HEK293 (cell line): ENCODE measurements around the gene KHSRP.

ENCODE experiments used
- CTCF ChIA-PET: fragments of 350-600 bp; formaldehyde crosslinking; extraction: SDS; loops from one replicate; lab custom pipeline; 2021; ENCODE audit warnings: antibody characterized with exemption; lab: Yijun Ruan, JAX
- POLR2A ChIA-PET: fragments of 300-600 bp; formaldehyde crosslinking; extraction: SDS; loops from one replicate; lab custom pipeline; 2020; ENCODE audit warnings: antibody characterized with exemption, inconsistent platforms; lab: Yijun Ruan, JAX
- H3K27ac ChIP-seq: fragments of 200-500 bp; sonication (Bioruptor generic); 2 replicates; pipeline ENCODE4 v1.5.1; 2014; ENCODE audit warnings: low read depth, low read length, control low read depth, inconsistent platforms; ENCODE audit errors: extremely low read depth
- H3K36me3 ChIP-seq, 2 experiments: fragments of 200-500 bp in 1 of 2; sonication (Bioruptor generic) in 1 of 2; 1 replicate in 1 of 2; 2 replicates in 1 of 2; pipeline ENCODE4 v1.5.1; 2014 to 2017; ENCODE audit warnings: inconsistent platforms in 2 of 2, low read length in 2 of 2; ENCODE audit not compliant: control insufficient read depth in 2 of 2, insufficient read depth in 1 of 2
- H3K4me1 ChIP-seq: fragments of 200-500 bp; sonication (Bioruptor generic); 2 replicates; pipeline ENCODE4 v1.5.1; 2014; ENCODE audit warnings: mild to moderate bottlenecking, low read length, inconsistent platforms; ENCODE audit not compliant: control insufficient read depth, insufficient read depth
- H3K4me3 ChIP-seq: 2 replicates; pipeline ENCODE4 v1.5.1; 2011; ENCODE audit warnings: low read depth, mild to moderate bottlenecking, control low read depth, low read length, moderate library complexity
- H3K9me3 ChIP-seq: fragments of 200-500 bp; sonication (Bioruptor generic); 2 replicates; pipeline ENCODE4 v1.5.1; 2014; ENCODE audit warnings: low read depth, low read length, inconsistent platforms; ENCODE audit not compliant: control insufficient read depth, insufficient read depth
- BCL11B ChIP-seq: fragments of 450-650 bp; formaldehyde crosslinking; IDR thresholded peaks from 2 replicates; pipeline ENCODE4 v1.5.1; 2016; ENCODE audit warnings: low read depth, missing biosample characterization, missing genetic modification characterization
- GLIS1 ChIP-seq: fragments of 450-650 bp; formaldehyde crosslinking; IDR thresholded peaks from 2 replicates; pipeline ENCODE4 v1.5.1; 2016; ENCODE audit warnings: missing biosample characterization, missing genetic modification characterization
- KLF16 ChIP-seq: fragments of 450-650 bp; formaldehyde crosslinking; IDR thresholded peaks from 2 replicates; pipeline ENCODE4 v1.5.1; 2017; ENCODE audit warnings: missing biosample characterization, missing genetic modification characterization
- KLF8 ChIP-seq: fragments of 450-650 bp; formaldehyde crosslinking; IDR thresholded peaks from 2 replicates; pipeline ENCODE4 v1.5.1; 2016; ENCODE audit warnings: missing biosample characterization, missing genetic modification characterization
- MZF1 ChIP-seq: fragments of 450-650 bp; formaldehyde crosslinking; IDR thresholded peaks from 2 replicates; pipeline ENCODE4 v1.5.1; 2017; ENCODE audit warnings: missing biosample characterization, missing genetic modification characterization, borderline replicate concordance
- OVOL3 ChIP-seq: fragments of 450-650 bp; formaldehyde crosslinking; IDR thresholded peaks from 2 replicates; pipeline ENCODE4 v1.5.1; 2016; ENCODE audit warnings: missing biosample characterization, missing genetic modification characterization
- SP2 ChIP-seq: fragments of 450-650 bp; formaldehyde crosslinking; IDR thresholded peaks from 2 replicates; pipeline ENCODE4 v1.5.1; 2016; ENCODE audit warnings: missing biosample characterization, missing genetic modification characterization
- SP7 ChIP-seq: fragments of 450-650 bp; formaldehyde crosslinking; IDR thresholded peaks from 2 replicates; pipeline ENCODE4 v1.5.1; 2016; ENCODE audit warnings: missing biosample characterization, missing genetic modification characterization
- YY1 ChIP-seq: fragments of 450-650 bp; formaldehyde crosslinking; IDR thresholded peaks from 2 replicates; pipeline ENCODE4 v1.5.1; 2018; ENCODE audit warnings: missing biosample characterization, missing genetic modification characterization
- ZBTB10 ChIP-seq: fragments of 450-650 bp; formaldehyde crosslinking; IDR thresholded peaks from 2 replicates; pipeline ENCODE4 v1.5.1; 2016; ENCODE audit warnings: missing biosample characterization, missing genetic modification characterization
- ZEB2 ChIP-seq: fragments of 450-650 bp; formaldehyde crosslinking; IDR thresholded peaks from 2 replicates; pipeline ENCODE4 v1.5.1; 2016; ENCODE audit warnings: missing biosample characterization, missing genetic modification characterization
- ZFP69B ChIP-seq: fragments of 450-650 bp; formaldehyde crosslinking; IDR thresholded peaks from 2 replicates; pipeline ENCODE4 v1.5.1; 2016; ENCODE audit warnings: missing biosample characterization, missing genetic modification characterization
- ZNF132 ChIP-seq: fragments of 450-650 bp; formaldehyde crosslinking; IDR thresholded peaks from 2 replicates; pipeline ENCODE4 v1.5.1; 2017; ENCODE audit warnings: missing biosample characterization, missing genetic modification characterization, borderline replicate concordance
- ZNF157 ChIP-seq: fragments of 450-650 bp; formaldehyde crosslinking; IDR thresholded peaks from 2 replicates; pipeline ENCODE4 v1.5.1; 2016; ENCODE audit warnings: missing biosample characterization, missing genetic modification characterization
- ZNF211 ChIP-seq: fragments of 450-650 bp; formaldehyde crosslinking; IDR thresholded peaks from 2 replicates; pipeline ENCODE4 v1.5.1; 2016; ENCODE audit warnings: low read depth, missing biosample characterization, missing genetic modification characterization
- ZNF362 ChIP-seq: fragments of 450-650 bp; formaldehyde crosslinking; IDR thresholded peaks from 2 replicates; pipeline ENCODE4 v1.5.1; 2016; ENCODE audit warnings: missing biosample characterization, missing genetic modification characterization
- ZNF549 ChIP-seq: fragments of 450-650 bp; IDR thresholded peaks from 2 replicates; pipeline ENCODE4 v1.5.1; 2018; ENCODE audit warnings: missing biosample characterization, missing genetic modification characterization, mild to moderate bottlenecking, inconsistent platforms, moderate library complexity
- ZNF624 ChIP-seq: fragments of 450-650 bp; formaldehyde crosslinking; IDR thresholded peaks from 2 replicates; pipeline ENCODE4 v1.5.1; 2017; ENCODE audit warnings: missing biosample characterization, missing genetic modification characterization
- ZNF837 ChIP-seq: fragments of 450-650 bp; formaldehyde crosslinking; IDR thresholded peaks from 2 replicates; pipeline ENCODE4 v1.5.1; 2016; ENCODE audit warnings: missing biosample characterization, missing genetic modification characterization
- TF ChIP-seq, protein P1 (sequence below): fragments of 450-650 bp; formaldehyde crosslinking; IDR thresholded peaks from 2 replicates; pipeline ENCODE4 v1.5.1; 2017; ENCODE audit warnings: missing biosample characterization, missing genetic modification characterization
- TF ChIP-seq, protein P2 (sequence below): fragments of 450-650 bp; formaldehyde crosslinking; IDR thresholded peaks from 2 replicates; pipeline ENCODE4 v1.5.1; 2016; ENCODE audit warnings: missing biosample characterization, missing genetic modification characterization

Gene KHSRP

GRCh38 chr19:6472713-6473112, 48.1 kb upstream of the KHSRP start:
- Histone ChIP-seq H3K4me1 (no peaks in the 10 kb centered on the region), H3K36me3 (no peaks in the 10 kb centered on the region)
- ChIA-PET CTCF (interaction anchor here (0.6 to 1.3 kb wide), 3 partner anchors 15 to 391 kb away, joined by 3 to 6 read pairs (median 3); no protein-coding TSS in a partner anchor), POLR2A (no interaction called here)
- TF ChIP-seq ZNF132: no peak
- no peak for TF ChIP-seq YY1
- TF ChIP-seq ZEB2 (tag by site-specific recombination): no peak
- TF ChIP-seq, all 188 proteins: peak for 0
- H3K9me3 ChIP-seq: no peaks in the 10 kb centered on the region
- H3K4me3 ChIP-seq: no peak overlapping the region
- no peak overlapping the region for H3K27ac ChIP-seq

- Histone ChIP-seq H3K4me1 (no peaks in the 10 kb centered on the region), H3K4me3 (no peak overlapping the region), H3K9me3 (no peaks in the 10 kb centered on the region), H3K36me3 (no peaks in the 10 kb centered on the region), H3K27ac (no peak overlapping the region)
- TF ChIP-seq GLIS1 (tag by site-specific recombination): no peak
- TF ChIP-seq ZNF157 (tag by site-specific recombination): no peak
- no peak for TF ChIP-seq ZNF211
- no peak for TF ChIP-seq ZNF362 (tag by site-specific recombination)
- no peak for TF ChIP-seq ZFP69B (tag by site-specific recombination)
- no peak for TF ChIP-seq KLF16 (tag by site-specific recombination)
- no peak for TF ChIP-seq OVOL3 (tag by site-specific recombination)
- no peak for TF ChIP-seq ZBTB10 (tag by site-specific recombination)
- ChIA-PET CTCF (interaction anchor here (0.6 to 0.9 kb wide), 2 partner anchors 16 to 1153 kb away, joined by 3 read pairs; no protein-coding TSS in a partner anchor), POLR2A (no interaction called here)
Observed at GRCh38 chr19:6471076-6471475, 46.5 kb upstream of the KHSRP start.

GRCh38 chr19:6470173-6470572, 45.6 kb upstream of the KHSRP start:
- Histone ChIP-seq H3K27ac (no peak overlapping the region), H3K9me3 (no peaks in the 10 kb centered on the region), H3K4me3 (no peak overlapping the region), H3K36me3 (no peaks in the 10 kb centered on the region), H3K4me1 (no peaks in the 10 kb centered on the region)
- ChIA-PET CTCF (no interaction called here), POLR2A (no interaction called here)
- TF ChIP-seq ZNF624 (tag by site-specific recombination) (no peak), ZNF549 (tag by site-specific recombination) (no peak), SP7 (tag by site-specific recombination) (no peak), ZNF837 (tag by site-specific recombination) (no peak), KLF8 (tag by site-specific recombination) (no peak), MZF1 (no peak), ZNF157 (tag by site-specific recombination) (no peak), SP2 (tag by site-specific recombination) (no peak), BCL11B (tag by site-specific recombination) (no peak)
- TF ChIP-seq, protein P1, sequence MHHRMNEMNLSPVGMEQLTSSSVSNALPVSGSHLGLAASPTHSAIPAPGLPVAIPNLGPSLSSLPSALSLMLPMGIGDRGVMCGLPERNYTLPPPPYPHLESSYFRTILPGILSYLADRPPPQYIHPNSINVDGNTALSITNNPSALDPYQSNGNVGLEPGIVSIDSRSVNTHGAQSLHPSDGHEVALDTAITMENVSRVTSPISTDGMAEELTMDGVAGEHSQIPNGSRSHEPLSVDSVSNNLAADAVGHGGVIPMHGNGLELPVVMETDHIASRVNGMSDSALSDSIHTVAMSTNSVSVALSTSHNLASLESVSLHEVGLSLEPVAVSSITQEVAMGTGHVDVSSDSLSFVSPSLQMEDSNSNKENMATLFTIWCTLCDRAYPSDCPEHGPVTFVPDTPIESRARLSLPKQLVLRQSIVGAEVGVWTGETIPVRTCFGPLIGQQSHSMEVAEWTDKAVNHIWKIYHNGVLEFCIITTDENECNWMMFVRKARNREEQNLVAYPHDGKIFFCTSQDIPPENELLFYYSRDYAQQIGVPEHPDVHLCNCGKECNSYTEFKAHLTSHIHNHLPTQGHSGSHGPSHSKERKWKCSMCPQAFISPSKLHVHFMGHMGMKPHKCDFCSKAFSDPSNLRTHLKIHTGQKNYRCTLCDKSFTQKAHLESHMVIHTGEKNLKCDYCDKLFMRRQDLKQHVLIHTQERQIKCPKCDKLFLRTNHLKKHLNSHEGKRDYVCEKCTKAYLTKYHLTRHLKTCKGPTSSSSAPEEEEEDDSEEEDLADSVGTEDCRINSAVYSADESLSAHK: no peak
- TF ChIP-seq, protein P2, sequence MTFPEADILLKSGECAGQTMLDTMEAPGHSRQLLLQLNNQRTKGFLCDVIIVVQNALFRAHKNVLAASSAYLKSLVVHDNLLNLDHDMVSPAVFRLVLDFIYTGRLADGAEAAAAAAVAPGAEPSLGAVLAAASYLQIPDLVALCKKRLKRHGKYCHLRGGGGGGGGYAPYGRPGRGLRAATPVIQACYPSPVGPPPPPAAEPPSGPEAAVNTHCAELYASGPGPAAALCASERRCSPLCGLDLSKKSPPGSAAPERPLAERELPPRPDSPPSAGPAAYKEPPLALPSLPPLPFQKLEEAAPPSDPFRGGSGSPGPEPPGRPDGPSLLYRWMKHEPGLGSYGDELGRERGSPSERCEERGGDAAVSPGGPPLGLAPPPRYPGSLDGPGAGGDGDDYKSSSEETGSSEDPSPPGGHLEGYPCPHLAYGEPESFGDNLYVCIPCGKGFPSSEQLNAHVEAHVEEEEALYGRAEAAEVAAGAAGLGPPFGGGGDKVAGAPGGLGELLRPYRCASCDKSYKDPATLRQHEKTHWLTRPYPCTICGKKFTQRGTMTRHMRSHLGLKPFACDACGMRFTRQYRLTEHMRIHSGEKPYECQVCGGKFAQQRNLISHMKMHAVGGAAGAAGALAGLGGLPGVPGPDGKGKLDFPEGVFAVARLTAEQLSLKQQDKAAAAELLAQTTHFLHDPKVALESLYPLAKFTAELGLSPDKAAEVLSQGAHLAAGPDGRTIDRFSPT (tag by site-specific recombination): no peak
